ENCODE measurements around the gene ADAP1. TPM values are rescaled to one million over a fixed set of nuclear protein-coding genes. Genes with fewer than 3 reads are reported as not detected.
"Not testable (repeated sequence)": the region's sequence is repeated elsewhere in the genome, so short reads cannot be mapped to it uniquely, and the experiment has no call there.

The ADAP1 gene
- total and polyA plus RNA-seq, 9 donors, result 2.0 to 6.1 (median 3.3) TPM

DNA sequence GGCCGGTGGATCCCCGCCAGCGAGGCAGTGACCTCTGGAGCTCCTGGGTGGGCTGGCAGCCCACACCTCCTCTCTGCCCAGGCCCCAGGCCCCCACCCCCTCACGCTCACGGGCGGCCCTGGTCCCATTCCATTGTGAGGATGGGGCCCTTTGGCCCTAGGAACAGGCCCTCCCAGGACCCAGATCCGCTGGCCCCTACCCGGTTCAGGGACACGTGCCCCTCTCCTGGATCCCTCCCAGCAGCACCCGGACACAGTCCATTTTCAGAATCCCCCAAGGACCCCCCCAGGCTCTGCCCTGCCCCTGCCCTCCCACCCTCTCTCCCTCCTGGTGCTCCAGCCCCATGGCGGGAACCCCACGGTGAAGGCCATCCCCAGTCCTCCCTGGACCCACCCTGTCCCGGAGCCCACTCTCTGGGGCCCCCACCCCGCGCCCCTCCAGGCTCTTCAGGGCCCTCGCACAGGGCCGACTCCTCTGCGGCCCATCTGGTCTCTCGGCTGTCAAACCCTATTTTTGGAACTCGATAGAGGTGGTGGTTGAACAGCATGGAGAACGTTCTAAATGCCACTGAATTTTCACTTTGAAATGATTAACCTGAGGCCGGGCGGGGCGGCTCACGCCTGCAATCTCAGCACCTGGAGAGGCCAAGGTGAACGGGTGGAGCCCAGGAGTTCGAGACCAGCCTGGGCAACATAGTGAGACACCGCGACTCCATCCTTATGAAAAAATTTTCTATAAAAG, 8.1 kb downstream of the ADAP1 start:
- H3K4me3 ChIP-seq (ENCODE audit: low read length), result no peak overlapping the region
- H3K27me3 ChIP-seq (ENCODE audit: control insufficient read depth, insufficient read depth, low read length), result no peaks in the 10 kb centered on the region
- no peaks in the 10 kb centered on the region for H3K4me1 ChIP-seq (ENCODE audit: control insufficient read depth, insufficient read depth, low read length)
- WGBS (ENCODE audit: insufficient coverage), result 63% methylated on average over 25 of the region's 29 CpGs
- H3K36me3 ChIP-seq (ENCODE audit: control insufficient read depth, insufficient read depth, low read length), result no peaks in the 10 kb centered on the region
- no peaks in the 10 kb centered on the region for H3K9me3 ChIP-seq (replicated peaks; ENCODE audit: control insufficient read depth, low read depth, low read length)
- no peak for DNase-seq
- H3K27ac ChIP-seq (ENCODE audit: low read length), result no peak overlapping the region

DNA sequence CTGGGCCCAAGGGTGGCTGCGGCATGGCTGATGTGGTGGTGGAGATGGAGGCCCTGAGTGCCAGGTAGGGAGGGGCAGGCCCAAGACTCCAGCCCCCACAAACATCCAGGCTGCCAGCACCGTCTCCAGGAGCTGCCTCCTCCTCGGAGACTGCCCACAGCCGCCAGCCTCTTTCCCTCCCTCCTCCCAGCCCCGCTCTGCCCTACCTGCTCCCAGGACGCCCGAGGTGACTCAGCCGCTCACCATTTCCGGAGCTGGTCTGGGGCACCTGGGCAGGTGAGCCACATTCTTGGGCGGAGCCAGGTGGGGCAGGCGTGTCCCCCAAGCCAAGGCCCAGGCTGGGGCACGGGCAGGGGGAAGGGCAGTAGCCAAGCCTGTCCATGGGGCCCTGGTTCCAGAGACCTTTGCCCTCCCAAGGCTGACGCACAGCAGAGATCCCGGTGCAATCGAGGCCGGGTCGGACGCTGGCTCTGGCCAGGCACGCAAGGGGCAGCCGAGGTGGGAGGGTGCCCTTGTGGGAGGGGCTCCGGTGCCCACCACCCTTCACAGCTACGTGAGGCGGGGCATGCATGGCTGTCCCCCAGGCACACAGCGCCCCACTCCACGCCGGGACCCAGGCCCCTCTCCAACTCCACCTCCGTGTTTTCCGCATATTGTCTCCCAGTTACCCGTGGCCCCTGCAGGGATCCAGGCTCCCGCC, 8.8 kb downstream of the ADAP1 start:
- Histone ChIP-seq H3K4me3 (ENCODE audit: low read length) (no peak overlapping the region), H3K9me3 (replicated peaks; ENCODE audit: control insufficient read depth, low read depth, low read length) (no peaks in the 10 kb centered on the region), H3K27me3 (ENCODE audit: control insufficient read depth, insufficient read depth, low read length) (no peaks in the 10 kb centered on the region), H3K4me1 (ENCODE audit: control insufficient read depth, insufficient read depth, low read length) (no peaks in the 10 kb centered on the region), H3K36me3 (ENCODE audit: control insufficient read depth, insufficient read depth, low read length) (no peaks in the 10 kb centered on the region), H3K27ac (ENCODE audit: low read length) (no peak overlapping the region)
- no peak for DNase-seq
- WGBS (ENCODE audit: insufficient coverage), result 65% methylated on average over 21 of the region's 30 CpGs

DNA sequence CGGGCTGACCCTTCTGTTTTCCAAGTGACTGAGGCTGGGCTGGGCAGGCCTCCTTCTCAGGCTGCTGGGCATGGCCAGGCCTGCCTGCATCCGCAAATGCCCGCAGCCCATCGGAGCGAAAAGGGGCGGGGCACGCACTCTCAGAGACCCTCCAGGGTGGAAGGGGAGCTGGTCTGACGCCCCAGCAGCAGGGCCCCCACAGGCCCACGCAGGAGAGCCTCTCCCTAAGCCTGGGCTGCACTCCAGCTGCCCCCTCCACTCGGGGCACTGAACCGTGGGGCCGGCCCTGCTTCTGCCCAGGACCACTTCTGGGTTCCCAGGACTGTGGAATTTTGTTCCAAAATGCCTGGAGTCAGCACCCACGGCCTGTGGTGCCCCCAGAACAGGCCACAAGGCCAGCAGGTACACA, 9.3 kb downstream of the ADAP1 start:
- no peak overlapping the region for H3K27ac ChIP-seq (ENCODE audit: low read length)
- H3K4me3 ChIP-seq (ENCODE audit: low read length), result no peak overlapping the region
- H3K9me3 ChIP-seq (replicated peaks; ENCODE audit: control insufficient read depth, low read depth, low read length), result peaks cover 5% of the 10 kb centered on the region
- DNase-seq, result no peak
- H3K27me3 ChIP-seq (ENCODE audit: control insufficient read depth, insufficient read depth, low read length), result no peaks in the 10 kb centered on the region
- no peaks in the 10 kb centered on the region for H3K4me1 ChIP-seq (ENCODE audit: control insufficient read depth, insufficient read depth, low read length)
- WGBS (ENCODE audit: insufficient coverage), result 74% methylated on average over 12 of the region's 13 CpGs
- H3K36me3 ChIP-seq (ENCODE audit: control insufficient read depth, insufficient read depth, low read length), result no peaks in the 10 kb centered on the region

DNA sequence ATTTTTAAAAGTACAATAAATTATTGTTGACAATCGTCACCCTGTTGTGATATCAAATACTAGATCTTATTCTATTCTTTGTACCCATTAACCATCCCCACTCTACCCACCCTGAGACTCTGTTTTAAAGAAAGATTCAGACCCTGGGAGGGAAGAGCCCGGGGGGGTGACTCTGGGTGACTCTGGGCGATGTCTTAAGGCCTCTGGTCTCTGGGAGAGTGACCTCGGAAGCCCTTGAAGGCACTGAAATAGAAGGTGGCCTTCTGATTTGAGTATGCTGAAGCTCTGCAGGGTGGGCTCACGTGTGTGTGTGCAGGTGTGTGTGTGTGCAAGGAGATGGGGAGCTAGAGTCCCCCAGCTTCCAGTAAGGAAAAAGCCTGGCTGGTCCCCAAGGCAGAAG, 9.7 kb downstream of the ADAP1 start:
- DNase-seq, result no peak
- Histone ChIP-seq H3K4me3 (ENCODE audit: low read length) (no peak overlapping the region), H3K4me1 (ENCODE audit: control insufficient read depth, insufficient read depth, low read length) (no peaks in the 10 kb centered on the region), H3K27ac (ENCODE audit: low read length) (no peak overlapping the region), H3K36me3 (ENCODE audit: control insufficient read depth, insufficient read depth, low read length) (no peaks in the 10 kb centered on the region), H3K9me3 (replicated peaks; ENCODE audit: control insufficient read depth, low read depth, low read length) (peaks cover 5% of the 10 kb centered on the region), H3K27me3 (ENCODE audit: control insufficient read depth, insufficient read depth, low read length) (no peaks in the 10 kb centered on the region)
- WGBS (ENCODE audit: insufficient coverage), result 87% methylated on average over 4 of the region's 5 CpGs

DNA sequence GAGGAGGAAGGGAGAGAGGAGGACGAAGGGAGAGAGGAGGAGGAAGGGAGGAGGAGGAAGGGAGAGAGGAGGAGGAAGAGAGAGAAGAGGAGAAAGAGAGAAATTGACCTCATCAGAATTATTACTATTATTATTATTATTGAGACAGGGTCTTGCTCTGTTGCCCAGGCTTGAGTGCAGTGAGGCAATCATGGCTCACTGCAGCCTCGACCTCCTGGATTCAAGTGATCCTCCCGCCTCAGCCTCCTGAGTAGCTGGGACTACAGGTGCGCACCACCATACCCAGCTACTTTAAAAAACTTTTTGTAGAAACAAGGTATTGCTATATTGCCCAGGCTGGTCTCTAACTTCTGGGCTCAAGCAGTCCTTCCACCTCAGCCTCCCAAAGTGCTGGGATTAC, 10.7 kb downstream of the ADAP1 start:
- H3K4me1 ChIP-seq (ENCODE audit: control insufficient read depth, insufficient read depth, low read length); H3K27me3 ChIP-seq (ENCODE audit: control insufficient read depth, insufficient read depth, low read length); DNase-seq; H3K36me3 ChIP-seq (ENCODE audit: control insufficient read depth, insufficient read depth, low read length); H3K4me3 ChIP-seq (ENCODE audit: low read length); H3K9me3 ChIP-seq (replicated peaks; ENCODE audit: control insufficient read depth, low read depth, low read length); H3K27ac ChIP-seq (ENCODE audit: low read length): not testable (repeated sequence)
- WGBS (ENCODE audit: insufficient coverage), result 100% methylated on average over 1 of the region's 4 CpGs

DNA sequence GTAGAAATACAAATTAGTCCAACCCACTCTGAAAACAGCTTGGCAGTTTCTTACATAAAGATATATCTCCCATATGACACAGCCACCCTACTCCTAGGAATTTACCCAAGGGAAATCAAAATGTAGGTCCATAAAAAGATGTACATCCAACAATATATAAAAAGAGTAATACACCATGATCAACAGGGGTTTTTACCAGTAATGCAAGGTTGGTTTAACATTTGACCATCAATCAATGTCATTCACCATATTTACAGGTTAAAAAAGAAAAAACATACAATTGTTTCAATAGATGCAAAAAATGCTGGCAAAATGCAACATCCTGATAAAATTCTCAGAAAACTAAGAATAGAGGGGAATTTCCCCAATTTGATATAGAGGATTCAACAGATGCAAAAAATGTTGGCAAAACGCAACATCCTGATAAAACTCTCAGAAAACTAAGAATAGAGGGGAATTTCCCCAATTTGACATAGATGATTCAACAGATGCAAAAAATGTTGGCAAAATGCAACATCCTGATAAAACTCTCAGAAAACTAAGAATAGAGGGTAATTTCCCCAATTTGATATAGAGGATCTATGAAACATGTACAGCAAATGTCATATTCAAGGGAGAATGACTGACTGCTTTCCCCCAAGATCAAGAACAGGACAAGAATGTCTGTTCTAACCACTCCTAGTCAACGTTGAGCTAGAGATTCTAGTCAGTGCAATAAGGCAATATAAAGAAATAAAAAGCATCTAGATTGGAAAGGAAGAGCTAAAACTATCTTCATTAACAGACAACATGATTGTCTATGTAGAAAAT, 13.7 kb downstream of the ADAP1 start:
- H3K4me3 ChIP-seq (ENCODE audit: low read length), result no peak overlapping the region
- no peaks in the 10 kb centered on the region for H3K27me3 ChIP-seq (ENCODE audit: control insufficient read depth, insufficient read depth, low read length)
- H3K36me3 ChIP-seq (ENCODE audit: control insufficient read depth, insufficient read depth, low read length), result no peaks in the 10 kb centered on the region
- no peak for DNase-seq
- H3K9me3 ChIP-seq (replicated peaks; ENCODE audit: control insufficient read depth, low read depth, low read length), result peaks cover 5% of the 10 kb centered on the region
- H3K27ac ChIP-seq (ENCODE audit: low read length), result no peak overlapping the region
- no CpG with 5 or more reads among the region's 2 CpGs for WGBS (ENCODE audit: insufficient coverage)
- no peaks in the 10 kb centered on the region for H3K4me1 ChIP-seq (ENCODE audit: control insufficient read depth, insufficient read depth, low read length)

DNA sequence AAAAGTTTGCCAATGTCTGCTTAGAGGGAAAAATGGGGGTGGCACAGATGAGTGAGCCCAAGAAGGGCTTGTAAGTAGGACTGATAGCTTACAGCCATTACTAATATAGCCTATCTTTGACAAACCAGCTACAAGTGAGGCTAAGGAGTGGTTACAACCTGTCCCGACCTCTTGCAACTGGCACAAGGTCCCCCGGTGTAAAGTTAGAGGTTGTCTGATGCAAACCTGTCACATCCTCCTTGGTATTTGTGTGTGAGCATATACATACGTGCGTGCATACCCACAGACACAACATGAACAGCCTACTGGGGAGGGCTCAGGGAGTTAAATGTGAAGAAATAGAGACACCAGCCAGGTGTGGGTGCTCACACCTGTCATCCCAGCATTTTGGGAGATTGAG, 14.6 kb downstream of the ADAP1 start:
- Histone ChIP-seq H3K36me3 (ENCODE audit: control insufficient read depth, insufficient read depth, low read length) (no peaks in the 10 kb centered on the region), H3K4me3 (ENCODE audit: low read length) (no peak overlapping the region), H3K27me3 (ENCODE audit: control insufficient read depth, insufficient read depth, low read length) (peaks cover 2% of the 10 kb centered on the region), H3K4me1 (ENCODE audit: control insufficient read depth, insufficient read depth, low read length) (no peaks in the 10 kb centered on the region), H3K9me3 (replicated peaks; ENCODE audit: control insufficient read depth, low read depth, low read length) (peaks cover 5% of the 10 kb centered on the region), H3K27ac (ENCODE audit: low read length) (no peak overlapping the region)
- no CpG with 5 or more reads among the region's 4 CpGs for WGBS (ENCODE audit: insufficient coverage)
- DNase-seq, result no peak

DNA sequence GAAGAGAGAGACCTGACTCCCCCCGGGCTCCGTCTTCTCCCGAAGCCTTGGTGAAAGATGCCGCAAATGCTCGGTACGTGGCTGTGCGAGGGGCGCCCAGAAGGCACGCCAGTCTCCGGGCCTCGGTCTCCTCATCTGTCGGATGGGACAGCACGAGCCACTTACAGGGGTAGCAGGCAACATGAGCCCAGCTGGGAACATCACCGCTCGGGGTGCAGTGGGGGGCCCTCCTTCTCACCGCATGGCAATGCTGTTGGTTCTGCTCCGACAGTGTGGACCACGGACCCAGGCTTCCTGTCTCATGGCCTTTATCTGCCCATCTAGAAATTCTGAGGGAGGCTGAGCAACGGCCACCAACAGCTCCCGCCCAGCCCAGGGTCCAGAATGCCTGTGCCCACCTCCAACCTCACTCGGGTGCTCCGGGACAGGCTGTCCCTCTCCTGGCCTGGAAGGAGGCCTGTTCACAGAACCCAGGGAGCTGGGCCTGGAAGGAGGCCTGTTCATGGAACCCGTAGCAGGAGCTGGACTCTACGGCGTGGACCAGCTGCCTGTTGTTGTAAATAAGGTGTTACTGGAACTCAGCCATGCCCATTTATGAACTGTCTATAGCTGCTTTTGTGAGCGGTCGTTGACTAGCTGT, 15.8 kb downstream of the ADAP1 start:
- 89% methylated on average over 24 of the region's 27 CpGs for WGBS (ENCODE audit: insufficient coverage)
- Histone ChIP-seq H3K27me3 (ENCODE audit: control insufficient read depth, insufficient read depth, low read length) (peaks cover 2% of the 10 kb centered on the region), H3K9me3 (replicated peaks; ENCODE audit: control insufficient read depth, low read depth, low read length) (peaks cover 5% of the 10 kb centered on the region), H3K4me1 (ENCODE audit: control insufficient read depth, insufficient read depth, low read length) (no peaks in the 10 kb centered on the region), H3K27ac (ENCODE audit: low read length) (no peak overlapping the region), H3K36me3 (ENCODE audit: control insufficient read depth, insufficient read depth, low read length) (no peaks in the 10 kb centered on the region), H3K4me3 (ENCODE audit: low read length) (no peak overlapping the region)
- DNase-seq, result no peak

DNA sequence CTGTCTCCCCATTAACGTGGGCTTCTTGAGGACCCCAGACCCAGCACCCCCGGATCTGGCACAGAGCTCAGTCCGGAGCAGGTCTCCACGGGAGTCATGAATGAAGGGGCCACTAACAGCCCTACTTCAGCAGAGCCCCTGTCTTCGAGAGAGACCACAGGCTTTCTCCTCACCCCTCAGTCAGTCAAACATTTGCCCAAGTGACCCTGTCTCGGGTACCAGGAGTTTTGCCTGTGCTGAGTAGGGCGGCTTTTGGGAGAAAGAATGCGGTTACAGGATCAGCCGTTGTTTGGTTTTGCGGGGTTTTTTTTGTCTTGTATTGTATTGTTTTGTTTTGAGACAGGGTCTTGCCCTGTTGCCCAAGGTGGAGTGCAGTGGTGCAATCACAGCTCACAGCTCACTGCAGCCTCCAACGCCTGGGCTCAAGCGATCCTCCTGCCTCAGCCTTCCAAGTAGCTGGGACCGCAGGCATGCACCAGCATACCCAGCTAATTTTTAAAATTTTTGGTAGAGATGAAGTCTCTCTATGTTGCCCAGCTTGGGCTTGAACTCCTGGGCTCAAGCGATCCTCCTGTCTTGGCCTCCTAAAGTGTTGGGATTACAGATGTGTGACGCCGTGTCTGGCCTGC, 16.5 kb downstream of the ADAP1 start:
- no peak for DNase-seq
- Histone ChIP-seq H3K9me3 (replicated peaks; ENCODE audit: control insufficient read depth, low read depth, low read length) (peaks cover 5% of the 10 kb centered on the region), H3K27me3 (ENCODE audit: control insufficient read depth, insufficient read depth, low read length) (peaks cover 2% of the 10 kb centered on the region), H3K36me3 (ENCODE audit: control insufficient read depth, insufficient read depth, low read length) (no peaks in the 10 kb centered on the region), H3K4me1 (ENCODE audit: control insufficient read depth, insufficient read depth, low read length) (no peaks in the 10 kb centered on the region), H3K4me3 (ENCODE audit: low read length) (no peak overlapping the region), H3K27ac (ENCODE audit: low read length) (no peak overlapping the region)
- WGBS (ENCODE audit: insufficient coverage), result 76% methylated on average over 5 of the region's 16 CpGs

Measured in muscle of leg (tissue), 11 donors.